Lung (tissue), 12 donors: ENCODE data around the gene COL8A1. TPM values are rescaled to one million over a fixed set of nuclear protein-coding genes. Genes with fewer than 3 reads are reported as not detected.

Experiments
- ATAC-seq: fragments of 200-7000 bp; cut with Tn5 transposase; one replicate; pipeline ENCODE4 v1.9.1; 2020; ENCODE audit warnings: moderate number of reproducible peaks; ENCODE audit not compliant: insufficient read depth, low FRiP score
- DNase-seq, 3 donors: peaks; one replicate each; pipeline ENCODE4 v3.0.0-alpha.2; 2013 to 2017
- H3K27ac ChIP-seq, 2 donors: one replicate each; pipeline ENCODE4 v1.5.1; 2013; ENCODE audit warnings: mild to moderate bottlenecking in 2 of 2, moderate library complexity in 2 of 2, control low read depth in 1 of 2, inconsistent platforms in 1 of 2, low read depth in 1 of 2, low read length in 1 of 2
- H3K27me3 ChIP-seq, 3 donors: one replicate each; pipeline ENCODE4 v1.5.1; 2013; ENCODE audit warnings: low read length in 2 of 3; ENCODE audit not compliant: control insufficient read depth in 3 of 3, insufficient read depth in 3 of 3
- H3K36me3 ChIP-seq, 4 donors: one replicate each; pipeline ENCODE4 v1.5.1; 2013; ENCODE audit warnings: low read length in 4 of 4, mild to moderate bottlenecking in 1 of 4, moderate library complexity in 1 of 4; ENCODE audit not compliant: control insufficient read depth in 4 of 4, insufficient read depth in 4 of 4
- H3K4me1 ChIP-seq, 5 donors: one replicate each; pipeline ENCODE4 v1.5.1; 2013; ENCODE audit warnings: low read length in 5 of 5, mild to moderate bottlenecking in 2 of 5, moderate library complexity in 1 of 5; ENCODE audit not compliant: control insufficient read depth in 5 of 5, insufficient read depth in 5 of 5
- H3K4me3 ChIP-seq: one replicate; pipeline ENCODE4 v1.5.1; 2013; ENCODE audit warnings: mild to moderate bottlenecking, control low read depth, moderate library complexity
- H3K9ac ChIP-seq, 2 donors: one replicate each; pipeline ENCODE4 v1.5.1; 2013; ENCODE audit warnings: low read length in 2 of 2, control low read depth in 1 of 2; ENCODE audit not compliant: insufficient read depth in 1 of 2
- H3K9me3 ChIP-seq, 4 donors: one replicate each; pipeline ENCODE4 v1.5.1; 2013; ENCODE audit warnings: low read length in 3 of 4, mild to moderate bottlenecking in 1 of 4, moderate library complexity in 1 of 4; ENCODE audit not compliant: control insufficient read depth in 4 of 4, insufficient read depth in 3 of 4
- CTCF ChIP-seq: IDR thresholded peaks from 2 replicates; pipeline ENCODE4 v1.5.1; 2012; ENCODE audit warnings: mild to moderate bottlenecking; ENCODE audit errors: control extremely low read depth, extremely low read depth
- WGBS, 2 donors: extraction: QIAGEN DNeasy Blood & Tissue Kit; methylation state at CpG; one replicate each; pipeline ENCODE4 v1.1.7; 2013; 5-methylcytosine and 5-hydroxymethylcytosine counted together
- polyA plus RNA-seq, 2 donors: library from polyadenylated mRNA; stranded (reverse); fragments of 200-250 nt; gene quantifications; one replicate each; pipeline ENCODE4 v1.2.1, GENCODE V29; 2013
- total RNA-seq, 2 donors: library from RNA; depleted of rRNA in 1 of 2; stranded (reverse); fragments of >200 nt in 1 of 2; gene quantifications; one replicate each; pipeline ENCODE4 v1.2.1, GENCODE V29; 2014 to 2021
- donor health status: control.
- donor health status: control.
- donor health status: Bipolar disorder and iron deficiency.
- donor health status: healthy.
- donor health status: DM: yes; HTN: yes; CAD: no.

Gene COL8A1
- total and polyA plus RNA-seq, 4 donors: 19.5 to 84.6 (median 57.1) TPM

- ATAC-seq (peak; percentile 48), DNase-seq (peak; percentile 45 to 63 (median 50))
- TF ChIP-seq CTCF: peak; percentile 28
- Histone ChIP-seq H3K27me3 (no peaks in the 10 kb centered on the region), H3K4me1 (no peaks in the 10 kb centered on the region), H3K36me3 (no peaks in the 10 kb centered on the region), H3K9me3 (no peaks in the 10 kb centered on the region), H3K4me3 (no peak overlapping the region), H3K9ac (no peak overlapping the region), H3K27ac (no peak overlapping the region)
- 40 to 41% methylated on average over 8 of the region's 8 CpGs for WGBS, 2 donors
Measured at GRCh38 chr3:99686955-99687612, 48.7 kb downstream of the COL8A1 start.

- WGBS, 2 donors: 78 to 87% methylated on average over 4 of the region's 4 CpGs
- no peaks in the 10 kb centered on the region for H3K36me3 ChIP-seq
- no peaks in the 10 kb centered on the region for H3K9me3 ChIP-seq
- H3K27ac ChIP-seq: no peak overlapping the region
- no peak overlapping the region for H3K9ac ChIP-seq
- H3K4me1 ChIP-seq: no peaks in the 10 kb centered on the region
- DNase-seq (no peak), ATAC-seq (no peak)
- no peaks in the 10 kb centered on the region for H3K27me3 ChIP-seq
- H3K4me3 ChIP-seq: no peak overlapping the region
- TF ChIP-seq CTCF: no peak
Measured at GRCh38 chr3:99690761-99691369, 52.5 kb downstream of the COL8A1 start.

DNA sequence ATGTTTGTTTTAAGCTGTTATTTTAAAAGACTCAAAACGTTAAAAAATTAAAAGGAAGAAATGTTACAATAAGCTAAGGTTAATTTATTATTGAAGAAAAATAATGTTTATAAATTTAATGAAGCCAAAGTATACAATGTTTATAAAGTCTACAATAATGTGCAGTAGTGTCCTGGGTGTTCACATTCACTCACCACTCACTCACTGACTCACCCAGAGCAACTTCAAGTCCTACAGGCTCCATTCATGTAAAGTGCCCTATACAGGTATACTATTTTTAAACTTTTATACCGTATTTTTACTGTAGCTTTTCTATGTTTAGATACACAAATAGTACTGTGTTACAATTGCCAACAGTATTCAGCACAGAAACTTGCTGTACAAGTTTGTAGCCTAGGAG lies 55.2 kb downstream of the COL8A1 start:
- Histone ChIP-seq H3K9me3 (peaks cover 0 to 3% (median 0%) of the 10 kb centered on the region in 4 donors), H3K4me1 (no peaks in the 10 kb centered on the region), H3K27me3 (no peaks in the 10 kb centered on the region), H3K36me3 (no peaks in the 10 kb centered on the region), H3K9ac (no peak overlapping the region), H3K4me3 (no peak overlapping the region), H3K27ac (no peak overlapping the region)
- no peak for TF ChIP-seq CTCF
- ATAC-seq (no peak), DNase-seq (no peak)
- WGBS, 2 donors: 65 to 78% methylated on average over 2 of the region's 2 CpGs

- H3K36me3 ChIP-seq: no peaks in the 10 kb centered on the region
- no peak for TF ChIP-seq CTCF
- DNase-seq (no peak), ATAC-seq (no peak)
- no peak overlapping the region for H3K27ac ChIP-seq
- H3K9ac ChIP-seq: no peak overlapping the region
- no peak overlapping the region for H3K4me3 ChIP-seq
- no peaks in the 10 kb centered on the region for H3K4me1 ChIP-seq
- no peaks in the 10 kb centered on the region for H3K27me3 ChIP-seq
- 87 to 92% methylated on average over 5 of the region's 5 CpGs for WGBS, 2 donors
- peaks cover 0 to 3% (median 0%) of the 10 kb centered on the region in 4 donors for H3K9me3 ChIP-seq
Measured at GRCh38 chr3:99696497-99696896, 58.1 kb downstream of the COL8A1 start.
